GM12878 (cell line): ENCODE results near the gene ITGA6. TPM values are rescaled to one million over a fixed set of nuclear protein-coding genes. Genes with fewer than 3 reads are reported as not detected.

ENCODE experiments used
- ATAC-seq: fragments of 200-7000 bp; cut with Tn5 transposase; 3 replicates; pipeline ENCODE4 v1.9.1; 2020; ENCODE audit warnings: mild to moderate bottlenecking, moderate library complexity
- BruUV-seq: library from RNA; stranded (reverse); fragments of 400-500 nt; replicated peaks from 2 replicates; lab custom pipeline; 2021; lab: Mats Ljungman, UMichigan
- CTCF ChIA-PET: fragments of 300-600 bp; sonication (Branson Sonifier 250); formaldehyde crosslinking; extraction: SDS; loops from one replicate; lab custom pipeline; 2021; ENCODE audit warnings: inconsistent platforms; lab: Yijun Ruan, JAX
- POLR2A ChIA-PET: fragments of 350-600 bp; formaldehyde crosslinking; extraction: SDS; loops from one replicate; lab custom pipeline; 2021; ENCODE audit warnings: inconsistent platforms; lab: Charles Lee
- RAD21 ChIA-PET: fragments of 300-600 bp; sonication (Branson Sonifier 250); formaldehyde crosslinking; loops from one replicate; lab custom pipeline; 2023; ENCODE audit warnings: antibody characterized with exemption; ENCODE audit not compliant: unreplicated experiment; lab: Charles Lee
- SMC1A ChIA-PET: fragments of 300-600 bp; sonication (Branson Sonifier 250); formaldehyde crosslinking; loops from one replicate; lab custom pipeline; 2023; ENCODE audit not compliant: unreplicated experiment, uncharacterized antibody; lab: Charles Lee
- DNase-seq: peaks from one replicate; pipeline ENCODE4 v3.0.0-alpha.2; 2011; ENCODE audit warnings: low read depth, low spot score
- FAIRE-seq: peaks from 3 replicates; lab custom pipeline; 2011; peaks lifted over from hg19 to GRCh38; lab: Jason Lieb, UNC
- H2AFZ ChIP-seq: 2 replicates; pipeline ENCODE4 v1.6.0; 2011; ENCODE audit warnings: low read depth, low read length, control low read depth; ENCODE audit not compliant: control insufficient read depth
- H3K27ac ChIP-seq: 2 replicates; pipeline ENCODE4 v1.5.1; 2011; ENCODE audit warnings: control low read depth; ENCODE audit not compliant: control insufficient read depth, insufficient read depth
- H3K27me3 ChIP-seq, 2 experiments: replicated peaks in 1 of 2; 2 replicates each; pipeline versions ENCODE4 v1.6.0 to v1.6.1; 2011; ENCODE audit warnings: low read length in 1 of 2; ENCODE audit not compliant: control insufficient read depth in 2 of 2, insufficient read depth in 2 of 2
- H3K36me3 ChIP-seq, 2 experiments: 2 replicates each; pipeline ENCODE4 v1.5.1; 2011; ENCODE audit warnings: low read length in 1 of 2; ENCODE audit not compliant: control insufficient read depth in 2 of 2, insufficient read depth in 2 of 2
- H3K4me1 ChIP-seq: 2 replicates; pipeline ENCODE4 v1.6.1; 2011; ENCODE audit warnings: mild to moderate bottlenecking, low read length, moderate library complexity, mixed read lengths; ENCODE audit not compliant: control insufficient read depth, insufficient read depth
- H3K4me2 ChIP-seq: 2 replicates; pipeline ENCODE4 v1.6.0; 2011; ENCODE audit warnings: control low read depth; ENCODE audit not compliant: control insufficient read depth, insufficient read depth
- H3K4me3 ChIP-seq: fragments of 200-600 bp; sonication (generic); 2 replicates; pipeline ENCODE4 v1.5.1; 2016
- H3K79me2 ChIP-seq: 2 replicates; pipeline ENCODE4 v1.6.0; 2011; ENCODE audit warnings: low read length; ENCODE audit not compliant: control insufficient read depth, insufficient read depth
- H3K9ac ChIP-seq: 2 replicates; pipeline ENCODE4 v1.8.0; 2011; ENCODE audit warnings: low read length, control low read depth, mixed read lengths; ENCODE audit not compliant: control insufficient read depth, insufficient read depth
- H3K9me3 ChIP-seq: replicated peaks from 3 replicates; pipeline ENCODE4 v1.5.1; 2011; ENCODE audit warnings: mild to moderate bottlenecking, low read length; ENCODE audit not compliant: control insufficient read depth, insufficient read depth
- H4K20me1 ChIP-seq: 2 replicates; pipeline ENCODE4 v1.6.0; 2011; ENCODE audit not compliant: control insufficient read depth, insufficient read depth
- ATF3 ChIP-seq: IDR thresholded peaks from 2 replicates; pipeline ENCODE4 v1.6.1; 2011; ENCODE audit warnings: low read depth, mild to moderate bottlenecking, low read length, moderate library complexity, borderline replicate concordance; ENCODE audit errors: extremely low read depth
- CBFB ChIP-seq: IDR thresholded peaks from 2 replicates; pipeline ENCODE4 v1.6.1; 2016; ENCODE audit warnings: antibody characterized with exemption, low read depth
- CBX3 ChIP-seq: fragments of 200-600 bp; sonication (generic); IDR thresholded peaks from 2 replicates; pipeline ENCODE4 v1.6.1; 2016; ENCODE audit warnings: low read depth, borderline replicate concordance
- CREB1 ChIP-seq: IDR thresholded peaks from 2 replicates; pipeline ENCODE4 v1.6.1; 2012; ENCODE audit warnings: low read depth, mild to moderate bottlenecking, inconsistent platforms
- DPF2 ChIP-seq: fragments of 450-650 bp; IDR thresholded peaks from 2 replicates; pipeline ENCODE4 v1.6.1; 2017; ENCODE audit warnings: mild to moderate bottlenecking
- EP300 ChIP-seq, 2 experiments: fragments of 150-350 bp in 1 of 2; IDR thresholded peaks; 2 replicates each; pipeline ENCODE4 v1.6.1; 2011 to 2012; ENCODE audit warnings: low read depth in 2 of 2, low read length in 2 of 2, borderline replicate concordance in 1 of 2, improper control_type of control experiment in 1 of 2, inconsistent platforms in 1 of 2; ENCODE audit not compliant: control insufficient read depth in 1 of 2
- ETV6 ChIP-seq, 2 experiments: fragments of 450-650 bp in 1 of 2; IDR thresholded peaks in 1 of 2; conservative IDR thresholded peaks in 1 of 2; 2 replicates each; pipeline ENCODE4 v1.6.1; 2014; ENCODE audit warnings: antibody characterized with exemption in 1 of 2, borderline replicate concordance in 1 of 2, low read depth in 1 of 2, mild to moderate bottlenecking in 1 of 2, moderate library complexity in 1 of 2
- HCFC1 ChIP-seq: fragments of 150-350 bp; IDR thresholded peaks from 2 replicates; pipeline ENCODE4 v1.6.1; 2014; ENCODE audit warnings: low read length
- HDAC6 ChIP-seq: fragments of 200-600 bp; sonication (generic); IDR thresholded peaks from one replicate; pipeline ENCODE4 v1.8.0; 2017; ENCODE audit warnings: antibody characterized with exemption; ENCODE audit not compliant: unreplicated experiment
- HDGF ChIP-seq: fragments of 450-650 bp; IDR thresholded peaks from 2 replicates; pipeline ENCODE4 v1.6.1; 2016; ENCODE audit warnings: antibody characterized with exemption
- IKZF1 ChIP-seq: fragments of 450-650 bp; conservative IDR thresholded peaks from 2 replicates; pipeline ENCODE4 v1.6.1; 2017; ENCODE audit warnings: antibody characterized with exemption, mild to moderate bottlenecking
- IKZF2 ChIP-seq, 2 experiments: fragments of 450-650 bp; IDR thresholded peaks; 2 replicates each; pipeline ENCODE4 v1.6.1; 2017; ENCODE audit warnings: mild to moderate bottlenecking in 2 of 2, moderate library complexity in 2 of 2
- IRF4 ChIP-seq: IDR thresholded peaks from 2 replicates; pipeline ENCODE4 v1.6.1; 2011; ENCODE audit warnings: low read depth, low read length
- JUNB ChIP-seq: IDR thresholded peaks from 2 replicates; pipeline ENCODE4 v1.6.1; 2016; ENCODE audit warnings: antibody characterized with exemption, mild to moderate bottlenecking
- JUND ChIP-seq: IDR thresholded peaks from 2 replicates; pipeline ENCODE4 v1.6.1; 2012; ENCODE audit warnings: low read depth, mild to moderate bottlenecking, low read length, improper control_type of control experiment, moderate library complexity
- MYB ChIP-seq: fragments of 150-350 bp; IDR thresholded peaks from 2 replicates; pipeline ENCODE4 v1.6.1; 2014; ENCODE audit warnings: mild to moderate bottlenecking, low read depth, low read length, borderline replicate concordance
- NR2F1 ChIP-seq: fragments of 450-650 bp; conservative IDR thresholded peaks from 2 replicates; pipeline ENCODE4 v1.6.1; 2017; ENCODE audit warnings: mild to moderate bottlenecking
- POLR2AphosphoS2 ChIP-seq: IDR thresholded peaks from 2 replicates; pipeline ENCODE4 v1.6.1; 2011; ENCODE audit warnings: low read depth, mild to moderate bottlenecking, low read length, improper control_type of control experiment, moderate library complexity
- POLR2AphosphoS5 ChIP-seq: IDR thresholded peaks from 2 replicates; pipeline ENCODE4 v1.6.1; 2011; ENCODE audit warnings: mild to moderate bottlenecking, low read length, inconsistent platforms
- POU2F2 ChIP-seq: IDR thresholded peaks from 3 replicates; pipeline ENCODE4 v1.6.1; 2011; ENCODE audit warnings: low read depth, mild to moderate bottlenecking, low read length, borderline replicate concordance
- RB1 ChIP-seq: fragments of 450-650 bp; formaldehyde crosslinking; IDR thresholded peaks from 2 replicates; pipeline ENCODE4 v1.6.1; 2017; ENCODE audit warnings: mild to moderate bottlenecking, borderline replicate concordance
- SMC3 ChIP-seq: IDR thresholded peaks from 2 replicates; pipeline ENCODE4 v1.6.1; 2011; ENCODE audit warnings: low read length, improper control_type of control experiment, borderline replicate concordance
- SP1 ChIP-seq: IDR thresholded peaks from one replicate; pipeline ENCODE4 v1.6.1; 2011; ENCODE audit warnings: low read depth, low read length
- SREBF1 ChIP-seq: IDR thresholded peaks from 2 replicates; pipeline ENCODE4 v1.6.1; 2012; ENCODE audit warnings: mild to moderate bottlenecking, low read length
- TAF1 ChIP-seq: IDR thresholded peaks from 2 replicates; pipeline ENCODE4 v1.6.1; 2011; ENCODE audit warnings: mild to moderate bottlenecking, low read depth, low read length, borderline replicate concordance
- TARDBP ChIP-seq: IDR thresholded peaks from 2 replicates; pipeline ENCODE4 v1.6.1; 2016; ENCODE audit warnings: borderline replicate concordance
- TBL1XR1 ChIP-seq: IDR thresholded peaks from 2 replicates; pipeline ENCODE4 v1.6.1; 2012; ENCODE audit warnings: low read depth, low read length, improper control_type of control experiment
- WRNIP1 ChIP-seq: IDR thresholded peaks from 2 replicates; pipeline ENCODE4 v1.6.1; 2011; ENCODE audit warnings: low read depth, low read length, improper control_type of control experiment, borderline replicate concordance
- ZSCAN29 ChIP-seq: fragments of 450-650 bp; IDR thresholded peaks from 2 replicates; pipeline ENCODE4 v1.6.1; 2017; ENCODE audit warnings: mild to moderate bottlenecking, moderate library complexity
- WGBS: methylation state at CpG from one replicate; pipeline ENCODE4 v1.1.6; 2016; ENCODE audit warnings: low lambda C conversion rate; ENCODE audit not compliant: insufficient replicate concordance, insufficient coverage; ENCODE audit errors: missing lambda C conversion rate; 5-methylcytosine and 5-hydroxymethylcytosine counted together
- in situ Hi-C: fragments of 300-500 bp; cut with MboI; formaldehyde crosslinking; loops from 9 replicates; pipeline ENCODE4 v1.14.3; 2018; ENCODE audit warnings: mixed read lengths
- intact Hi-C: fragments of 100-400 bp; cut with micrococcal nuclease; formaldehyde crosslinking; loops from one replicate; pipeline ENCODE4 v1.14.2; 2022; ENCODE audit not compliant: unreplicated experiment
- polyA plus RNA-seq, 11 experiments: library from polyadenylated mRNA; depleted of rRNA in 4 of 11; unstranded in 6 of 11; stranded (reverse) in 5 of 11; fragments of >200 nt; fragmentation: Nextera tagmentation in 4 of 11; fragmentation: Illumina TruSeq in 1 of 11; extraction: Ambion mirVana in 4 of 11; extraction: Trizol in 1 of 11; gene quantifications; 1 replicate in 1 of 11; 2 replicates in 10 of 11; pipeline versions ENCODE4 v1.2.1 to v1.2.3, GENCODE V29; 2011 to 2016; ENCODE audit warnings: inconsistent platforms in 2 of 11, missing spikeins in 2 of 11, low read depth in 1 of 11
- total RNA-seq, 4 experiments: library from RNA; depleted of rRNA in 3 of 4; stranded (reverse); fragments of >200 nt in 3 of 4; fragmentation: Illumina TruSeq in 1 of 4; extraction: Trizol in 1 of 4; gene quantifications; 2 replicates each; pipeline versions ENCODE4 v1.2.1 to v1.2.3, GENCODE V29; 2013 to 2021

ITGA6 gene
- total and polyA plus RNA-seq, 10 of the 15 experiments (the other 5 are each of a cell fraction or from before 2014, with no cell fraction given): 0.01 to 0.36 (median 0.14) TPM; not detected in 2

GRCh38 chr2:172462849-172463381, 35.5 kb downstream of the ITGA6 start:
- Histone ChIP-seq H3K4me1 (peaks cover 8% of the 10 kb centered on the region), H3K9ac (no peak overlapping the region)
- whole genome bisulfite sequencing: 14% methylated on average over 5 of the region's 5 CpGs
- TF ChIP-seq IKZF1 (peak; percentile 82), IKZF2 (IDR thresholded peaks at IDR 0.05) (peak; percentile 63 to 69), HDAC6 (no peak), EP300 (IDR thresholded peaks at IDR 0.05; ENCODE audit: borderline replicate concordance in 1 of 2, control insufficient read depth in 1 of 2, low read depth in 2 of 2, low read length in 2 of 2) (0 out of 4 replicates have a peak, but pooled peaks of 1 of the 2 experiments have one; percentile 20), HCFC1 (no peak), POLR2AphosphoS5 (no peak), HDGF (no peak), SMC3 (no peak), SP1 (no peak), DPF2 (peak; percentile 53; the same call in 1 of the 2 replicates), CBFB (no peak), NR2F1 (peak; percentile 54; the same call in 1 of the 2 replicates), WRNIP1 (no peak), JUNB (no peak), MYB (no peak), RB1 (no peak), JUND (no peak), POLR2AphosphoS2 (no peak), CREB1 (no peak), SREBF1 (no peak), TARDBP (no peak), TAF1 (no peak), ZSCAN29 (no peak), POU2F2 (no peak), TBL1XR1 (no peak), ETV6 (conservative IDR thresholded peaks at IDR 0.05 in 1 of 2, IDR thresholded peaks at IDR 0.05 in 1 of 2; ENCODE audit: borderline replicate concordance in 1 of 2, low read depth in 1 of 2) (0 out of 4 replicates have a peak, but pooled peaks of 1 of the 2 experiments have one; percentile 38), CBX3 (no peak), ATF3 (no peak), IRF4 (no peak)

More at GRCh38 chr2:172462849-172463381, 35.5 kb downstream of the ITGA6 start:
- H3K4me3 ChIP-seq: no peak overlapping the region
- H3K9me3 ChIP-seq: no peaks in the 10 kb centered on the region
- POLR2A ChIA-PET: no interaction called here
- H3K27ac ChIP-seq: no peak overlapping the region
- BruUV-seq: no TSS peak
- no peaks in the 10 kb centered on the region for H4K20me1 ChIP-seq
- intact Hi-C loops: loop anchor here (1.0 to 10.0 kb wide), 3 partner anchors 263 to 761 kb away; no protein-coding TSS in a partner anchor
- no peak overlapping the region for H3K4me2 ChIP-seq
- no peaks in the 10 kb centered on the region for H3K36me3 ChIP-seq
- peak; percentile 23 for DNase-seq
- peak; percentile 72 for ATAC-seq
- SMC1A ChIA-PET: interaction anchor here (1.6 kb wide), 1 partner anchor 760 kb away, joined by 6 read pairs; no protein-coding TSS in a partner anchor
- H2AFZ ChIP-seq: no peak overlapping the region
- no peaks in the 10 kb centered on the region for H3K79me2 ChIP-seq
- FAIRE-seq: peak; percentile 35
- CTCF ChIA-PET: interaction anchor here (1.3 to 3.4 kb wide), 14 partner anchors 11 to 889 kb away, joined by 3 to 23 read pairs (median 5); no protein-coding TSS in a partner anchor
- in situ Hi-C loops: loop anchor here (10.0 kb wide), 2 partner anchors 288 to 868 kb away; no protein-coding TSS in a partner anchor
- RAD21 ChIA-PET: interaction anchor here (1.1 to 1.7 kb wide), 4 partner anchors 11 to 864 kb away, joined by 3 to 10 read pairs (median 5); no protein-coding TSS in a partner anchor
- H3K27me3 ChIP-seq: peaks cover 0 to 8% of the 10 kb centered on the region in 2 experiments; a peak in 2 of 4 replicates
